ENCODE results near the gene PRRC2B. TPM values are rescaled to one million over a fixed set of nuclear protein-coding genes. Genes with fewer than 3 reads are reported as not detected.
A peak's percentile ranks its signal among the peaks of the same experiment; 100 is the strongest.
"Not testable (repeated sequence)": the region's sequence is repeated elsewhere in the genome, so short reads cannot be mapped to it uniquely, and the experiment has no call there.

PRRC2B gene
- polyA plus RNA-seq (ENCODE audit: insufficient read length), result 189 TPM
- long read RNA-seq, donor 1, full-length matches to known transcripts, result 17 of 99 reads
- long read RNA-seq, donor 1, partial matches to known transcripts, result 74 of 99 reads
- long read RNA-seq, donor 1, other reads (novel, unspliced or antisense), result 8 of 99 reads
- long read RNA-seq, donor 2, full-length matches to known transcripts, result 14 of 72 reads
- long read RNA-seq, donor 2, partial matches to known transcripts, result 58 of 72 reads
- long read RNA-seq, donor 2, other reads (novel, unspliced or antisense), result 0 of 72 reads
- long read RNA-seq, donor 3, full-length matches to known transcripts, result 13 of 62 reads
- long read RNA-seq, donor 3, partial matches to known transcripts, result 49 of 62 reads
- long read RNA-seq, donor 3, other reads (novel, unspliced or antisense), result 0 of 62 reads
- long read RNA-seq, donor 4, full-length matches to known transcripts, result 2 of 2 reads
- long read RNA-seq, donor 4, partial matches to known transcripts, result 0 of 2 reads
- long read RNA-seq, donor 4, other reads (novel, unspliced or antisense), result 0 of 2 reads
- long read RNA-seq, donor 5, full-length matches to known transcripts, result 2 of 48 reads
- long read RNA-seq, donor 5, partial matches to known transcripts, result 46 of 48 reads
- long read RNA-seq, donor 5, other reads (novel, unspliced or antisense), result 0 of 48 reads
- long read RNA-seq, donor 6, full-length matches to known transcripts, result 10 of 45 reads
- long read RNA-seq, donor 6, partial matches to known transcripts, result 35 of 45 reads
- long read RNA-seq, donor 6, other reads (novel, unspliced or antisense), result 0 of 45 reads
- long read RNA-seq, donor 7, full-length matches to known transcripts, result 12 of 57 reads
- long read RNA-seq, donor 7, partial matches to known transcripts, result 45 of 57 reads
- long read RNA-seq, donor 7, other reads (novel, unspliced or antisense), result 0 of 57 reads
- long read RNA-seq, donor 8, full-length matches to known transcripts, result 4 of 14 reads
- long read RNA-seq, donor 8, partial matches to known transcripts, result 10 of 14 reads
- long read RNA-seq, donor 8, other reads (novel, unspliced or antisense), result 0 of 14 reads

DNA sequence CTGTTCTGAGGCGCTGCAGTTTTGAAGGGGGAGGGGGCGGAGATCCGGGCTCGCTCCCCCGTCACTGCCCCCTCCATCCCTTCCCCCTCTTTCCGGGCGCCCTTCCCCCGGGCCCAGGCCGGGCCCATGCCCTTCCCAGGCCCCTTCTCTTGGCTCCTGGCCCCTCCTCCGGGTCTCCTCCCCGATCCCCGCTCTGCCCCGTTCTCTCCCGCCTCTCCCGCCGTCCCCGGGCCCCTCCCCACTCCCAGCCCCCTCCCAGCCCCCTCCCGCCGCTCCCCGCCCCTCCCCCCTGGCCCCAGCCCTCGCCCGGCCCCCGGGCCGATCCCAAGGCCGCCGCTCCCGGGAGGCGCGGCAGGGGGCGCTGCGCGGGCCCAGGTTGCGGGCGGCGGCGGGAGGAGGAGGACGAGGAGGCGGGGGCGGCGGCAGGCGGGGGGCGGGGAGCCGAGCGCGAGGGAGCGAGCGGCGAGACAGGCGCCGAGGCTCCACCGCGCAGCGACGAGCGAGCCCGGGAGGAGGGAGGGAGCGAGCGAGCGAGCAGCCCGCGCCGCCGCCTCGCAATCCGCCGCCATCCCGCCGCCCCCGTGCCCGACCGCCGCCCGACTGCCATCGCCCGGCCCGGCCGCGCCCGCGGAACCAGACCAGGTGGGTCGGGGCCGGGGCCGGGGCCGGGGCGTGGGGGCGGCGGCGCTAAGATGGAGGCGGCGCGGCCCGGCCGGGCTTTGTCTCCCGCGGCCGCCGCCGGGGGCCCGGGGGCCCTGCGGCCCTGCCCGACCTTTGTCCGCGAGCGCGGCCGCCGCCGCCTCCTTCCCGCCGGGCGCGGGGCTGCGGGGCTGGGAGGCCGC, at the start of gene PRRC2B:
Gene PRRC2B, plus strand, starts transcription at position 465 of the 842 bp plus-strand sequence. CDS start 36,059 bp downstream, outside the sequence.
- DNase-seq, result peak; percentile 88

DNA sequence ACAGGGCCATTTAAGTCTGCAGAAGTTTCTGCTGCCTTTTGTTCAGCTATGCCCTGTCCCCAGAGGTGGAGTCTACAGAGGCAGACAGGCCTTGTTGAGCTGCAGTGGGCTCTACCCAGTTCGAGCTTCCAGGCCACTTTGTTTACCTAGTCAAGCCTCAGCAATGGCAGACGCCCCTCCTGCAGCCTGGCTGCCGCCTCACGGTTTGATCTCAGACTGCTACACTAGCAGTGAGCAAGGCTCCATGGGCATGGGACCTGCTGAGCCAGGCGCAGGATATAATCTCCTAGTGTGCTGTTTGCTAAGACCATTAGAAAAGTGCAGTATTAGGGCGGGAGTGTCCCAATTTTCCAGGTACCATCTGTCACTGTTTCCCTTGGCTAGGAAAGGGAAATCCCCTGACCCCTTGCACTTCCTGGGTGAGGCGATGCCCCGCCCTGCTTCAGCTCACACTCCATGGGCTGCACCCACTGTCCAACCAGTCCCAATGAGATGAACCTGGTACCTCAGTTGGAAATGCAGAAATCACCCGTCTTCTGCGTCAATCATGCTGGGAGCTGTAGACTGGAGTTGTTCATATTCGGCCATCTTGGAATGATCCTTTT, 48.9 kb upstream of the PRRC2B start:
- not testable (repeated sequence) for DNase-seq

DNA sequence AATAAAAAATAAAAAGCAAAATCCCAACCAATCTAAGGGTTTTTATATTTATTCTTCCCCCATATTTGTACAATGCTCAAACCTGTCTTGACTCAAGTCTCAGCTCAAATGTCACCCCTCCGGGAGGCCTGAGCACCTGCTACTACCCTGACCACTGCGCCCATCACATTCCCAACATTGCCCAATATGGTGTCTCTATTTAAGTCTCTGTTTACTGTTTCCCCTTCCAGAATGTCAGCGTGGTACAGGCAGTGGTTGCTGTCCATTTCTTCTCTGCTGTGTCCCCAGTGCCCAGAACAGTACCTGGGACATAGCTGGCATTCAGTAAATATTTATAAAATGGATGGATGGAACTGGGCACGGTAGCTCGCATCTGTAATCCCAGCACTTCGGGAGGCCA, 47.3 kb upstream of the PRRC2B start:
- no peak for DNase-seq

DNA sequence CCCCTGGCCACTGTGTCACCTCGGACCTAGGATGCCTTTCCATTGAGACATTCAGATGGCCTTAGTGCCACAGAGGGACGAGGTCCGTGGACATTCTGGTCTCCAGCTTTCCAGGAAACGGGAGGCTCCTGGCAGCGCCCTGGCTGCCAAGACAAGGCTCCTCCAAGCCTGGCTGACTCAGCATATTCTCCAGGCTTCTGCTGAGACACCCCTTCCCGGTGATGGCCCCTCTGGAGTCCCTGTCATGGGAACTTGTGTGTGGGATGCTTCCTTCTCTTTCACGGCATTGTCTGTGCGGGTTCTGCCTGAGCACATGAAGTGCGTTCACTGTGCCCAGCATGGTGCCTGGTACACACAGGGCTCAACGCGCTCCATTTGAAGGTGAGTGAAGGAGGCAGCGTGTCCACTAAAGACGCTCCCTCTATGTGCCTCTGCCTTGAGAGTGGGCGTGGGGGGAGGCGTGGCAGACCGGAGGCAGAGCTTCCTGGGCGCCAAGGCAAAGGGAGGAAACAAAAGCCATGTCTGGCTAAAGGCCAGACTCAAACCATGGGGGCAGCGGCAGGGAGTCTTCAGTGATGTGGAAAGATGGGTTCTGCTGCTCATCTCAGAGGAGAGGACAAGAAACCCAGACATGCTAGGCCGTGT, 46.4 kb upstream of the PRRC2B start:
- DNase-seq, result no peak

DNA sequence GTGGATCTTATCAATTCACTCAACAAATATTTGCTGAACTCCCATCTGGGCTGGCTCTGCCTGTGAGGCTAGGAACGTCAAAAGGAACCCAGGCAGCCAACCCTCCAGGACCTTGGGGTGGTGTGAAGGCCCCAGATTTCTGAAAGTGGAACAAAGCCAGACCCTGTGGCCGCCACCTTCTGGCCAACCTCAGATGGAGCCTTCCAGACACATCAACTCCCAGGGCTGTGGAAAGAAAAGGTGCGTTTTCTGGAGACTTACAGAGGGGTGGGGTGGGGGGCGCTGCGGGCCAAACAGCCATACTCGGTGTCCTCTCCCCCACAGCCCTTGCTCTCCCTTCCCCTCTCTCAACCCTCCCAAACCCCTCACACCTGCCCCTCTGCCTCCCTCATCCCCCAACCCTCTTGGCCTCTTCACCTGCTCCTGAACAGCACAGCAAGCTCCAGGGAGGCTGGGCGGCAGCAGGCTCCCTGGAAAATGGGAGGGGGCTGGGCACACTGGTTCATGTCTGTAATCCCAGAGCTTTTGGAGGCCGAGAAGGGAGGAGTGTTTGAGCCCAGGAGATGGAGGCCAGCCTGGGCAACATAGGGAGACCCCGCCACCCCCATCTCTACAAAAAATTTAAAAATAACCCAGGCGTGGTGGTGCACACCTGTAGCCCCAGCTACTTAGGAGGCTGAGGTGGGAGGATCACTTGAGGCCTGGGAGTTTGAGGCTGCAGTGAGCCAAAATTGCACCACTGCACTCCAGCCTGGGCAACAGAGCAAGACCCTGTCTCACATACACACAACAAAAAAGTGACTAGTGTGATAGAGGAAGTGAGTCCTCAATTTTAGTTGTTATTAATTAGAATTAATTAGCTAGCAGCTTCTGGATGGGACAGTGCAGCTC, 45.0 kb upstream of the PRRC2B start:
- no peak for DNase-seq

DNA sequence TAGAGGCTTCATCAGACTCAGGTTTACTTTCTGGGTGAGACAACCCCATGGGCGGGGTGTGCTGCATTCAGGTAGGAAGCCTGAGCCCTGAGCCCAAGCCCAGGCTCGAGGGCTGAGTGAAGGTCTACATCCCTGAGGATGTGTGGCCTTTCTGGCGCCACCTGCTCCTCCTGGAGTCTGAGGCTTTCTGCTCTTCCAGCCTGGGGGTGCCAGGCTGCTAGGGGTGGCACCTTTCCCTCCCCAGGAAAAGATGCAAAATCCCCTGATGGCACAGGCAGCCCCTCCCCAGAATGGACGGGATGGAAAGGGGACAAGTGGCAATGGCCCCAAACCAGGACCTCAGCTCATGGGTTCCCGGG, 44.4 kb upstream of the PRRC2B start:
- DNase-seq, result no peak

DNA sequence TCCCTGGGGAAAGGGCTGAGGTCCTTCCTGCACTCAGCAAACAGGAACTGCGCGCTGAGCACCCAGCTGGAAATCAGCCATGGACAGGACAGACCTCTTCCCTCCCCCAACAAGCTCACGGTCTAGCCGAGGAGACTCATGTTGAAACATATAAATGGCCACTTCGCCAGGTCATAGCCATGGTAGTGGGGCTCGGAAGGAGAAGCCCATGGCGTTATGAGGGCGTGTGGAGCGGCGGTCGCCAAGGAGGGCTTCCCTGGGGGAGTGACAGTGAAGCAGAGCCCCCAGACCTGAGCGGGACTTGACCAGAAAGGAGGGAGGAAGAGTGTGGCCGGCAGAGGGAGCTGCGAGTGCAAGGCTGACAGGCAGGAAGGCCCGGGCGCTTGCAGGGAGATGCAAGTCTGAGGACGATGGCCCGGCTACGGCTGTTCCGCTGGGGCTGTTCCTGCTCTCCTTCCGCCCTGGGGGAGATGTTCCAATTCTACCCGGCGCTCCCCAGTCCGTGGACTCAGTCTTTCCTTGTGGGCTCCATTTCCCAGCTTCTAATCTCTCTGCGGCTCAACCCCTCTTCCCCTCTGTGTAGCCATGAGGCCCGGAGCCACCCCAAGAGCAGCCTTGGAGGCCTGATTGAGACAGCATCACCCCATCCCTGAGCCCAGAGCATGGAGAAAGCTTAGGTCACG, 43.9 kb upstream of the PRRC2B start:
- DNase-seq, result peak; percentile 75

DNA sequence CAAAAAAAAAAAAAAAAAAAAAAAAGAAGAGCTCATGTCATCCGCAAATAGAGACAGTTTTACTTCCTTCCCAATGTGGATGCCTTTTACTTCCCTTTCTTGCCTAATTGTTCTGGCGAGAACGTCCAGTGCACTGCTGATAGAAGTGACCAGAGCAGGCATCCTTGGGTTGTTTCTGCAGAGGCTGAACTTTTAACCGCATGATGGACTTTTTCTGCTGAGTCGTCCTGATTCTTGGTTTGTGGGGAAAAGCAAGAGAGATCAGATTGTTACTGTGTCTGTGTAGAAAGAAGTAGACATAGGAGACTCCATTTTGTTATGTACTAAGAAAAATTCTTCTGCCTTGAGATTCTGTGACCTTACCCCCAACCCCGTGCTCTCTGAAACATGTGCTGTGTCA, 37.4 kb upstream of the PRRC2B start:
- DNase-seq, result not testable (repeated sequence)

DNA sequence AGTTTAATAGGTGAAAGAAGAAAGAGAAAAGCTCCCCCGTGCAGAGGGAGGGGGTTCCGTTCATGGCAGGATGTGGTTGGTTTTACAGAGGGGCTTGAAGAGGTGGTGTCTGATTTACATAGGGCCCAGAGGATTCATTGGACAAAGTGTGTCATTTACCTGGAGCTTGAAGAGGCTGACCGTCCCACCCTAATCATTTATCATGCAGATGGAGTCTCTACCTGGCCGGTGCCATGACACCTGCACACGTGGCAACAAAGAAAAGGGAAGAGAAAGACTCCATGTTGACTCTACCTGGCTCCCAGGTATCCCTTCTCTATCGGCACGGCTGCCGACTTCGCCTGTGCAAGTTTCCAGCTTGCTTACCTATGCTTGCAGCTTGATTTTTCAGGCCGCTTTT, 35.3 kb upstream of the PRRC2B start:
- DNase-seq, result no peak

DNA sequence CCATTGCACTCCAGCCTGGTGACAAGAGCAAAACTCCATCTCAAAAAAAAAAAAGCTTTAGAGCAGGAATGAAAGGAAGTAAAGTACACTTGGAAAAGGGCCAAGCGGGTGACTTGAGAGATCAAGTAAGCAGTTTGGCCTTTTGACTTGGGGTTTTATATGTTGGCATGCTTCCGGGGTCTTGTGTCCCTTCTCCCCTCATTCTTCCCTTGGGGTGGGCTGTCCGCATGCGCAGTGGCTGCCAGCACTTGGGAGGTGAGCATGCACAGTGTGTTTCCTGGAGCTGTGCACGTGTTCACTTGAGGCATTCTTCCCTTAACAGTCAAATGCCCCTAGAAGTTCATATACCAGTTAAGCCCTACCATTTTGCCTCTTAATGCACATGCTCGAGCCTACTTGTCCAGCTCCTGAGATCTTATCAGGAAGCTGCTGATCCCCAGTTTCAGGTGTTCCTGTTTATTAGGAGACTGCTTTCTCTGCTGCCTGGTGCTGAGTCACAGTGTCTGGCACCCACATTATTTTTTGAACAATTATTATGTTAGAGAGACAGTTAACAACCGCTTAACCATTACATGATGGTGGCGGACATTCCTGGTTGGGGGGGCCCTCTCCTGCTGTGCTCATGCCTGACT, 32.6 kb upstream of the PRRC2B start:
- peak; percentile 21 for DNase-seq

DNA sequence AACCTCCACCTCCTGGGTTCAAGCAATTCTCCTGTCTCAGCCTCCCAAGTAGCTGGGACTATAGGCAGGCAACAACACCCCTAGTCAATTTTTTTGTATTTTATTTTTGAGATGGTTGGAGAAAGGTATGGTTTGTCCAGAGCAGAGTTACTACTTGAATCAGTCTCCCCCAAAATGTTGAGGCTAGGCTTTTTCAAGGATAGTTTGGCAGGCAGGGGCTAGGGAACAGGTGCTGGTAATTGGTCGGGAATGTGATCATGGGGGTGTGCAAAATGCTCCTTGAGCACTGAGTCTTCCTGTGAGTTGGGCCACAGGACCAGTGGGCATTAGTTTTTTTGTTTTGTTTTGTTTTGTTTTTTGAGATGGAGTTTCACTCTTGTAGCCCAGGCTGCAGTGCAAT, 28.3 kb upstream of the PRRC2B start:
- DNase-seq, result no peak

DNA sequence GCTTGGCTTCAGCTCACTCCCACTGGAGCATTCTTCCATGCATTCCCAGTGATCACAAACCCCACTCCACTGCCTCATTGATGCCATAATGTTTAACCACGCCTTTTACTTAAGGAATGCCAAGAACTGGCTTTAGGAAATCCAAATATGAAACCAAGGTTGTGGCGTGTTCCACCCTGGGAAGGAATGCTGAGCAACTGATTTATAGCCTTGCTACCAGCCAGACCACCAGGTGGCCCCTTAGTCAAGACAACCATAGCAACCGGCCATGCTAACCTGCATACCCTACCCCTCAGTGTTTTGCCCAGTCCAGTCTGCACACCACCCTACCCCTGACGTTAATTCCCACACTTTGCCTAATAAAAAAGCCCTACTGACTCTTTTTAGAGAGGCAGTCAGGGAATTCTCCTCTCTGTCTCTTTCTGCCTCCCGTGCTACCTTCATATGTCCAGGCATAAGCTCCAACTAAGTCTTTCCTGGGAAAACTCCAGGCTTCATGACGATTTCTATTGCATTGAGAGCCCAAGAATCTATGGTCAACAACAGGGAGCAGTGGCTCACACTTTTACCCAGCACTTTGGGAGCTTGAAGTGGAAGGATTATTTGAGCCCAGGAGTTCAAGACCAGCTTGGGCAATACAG, 27.0 kb upstream of the PRRC2B start:
- peak; percentile 46 for DNase-seq

DNA sequence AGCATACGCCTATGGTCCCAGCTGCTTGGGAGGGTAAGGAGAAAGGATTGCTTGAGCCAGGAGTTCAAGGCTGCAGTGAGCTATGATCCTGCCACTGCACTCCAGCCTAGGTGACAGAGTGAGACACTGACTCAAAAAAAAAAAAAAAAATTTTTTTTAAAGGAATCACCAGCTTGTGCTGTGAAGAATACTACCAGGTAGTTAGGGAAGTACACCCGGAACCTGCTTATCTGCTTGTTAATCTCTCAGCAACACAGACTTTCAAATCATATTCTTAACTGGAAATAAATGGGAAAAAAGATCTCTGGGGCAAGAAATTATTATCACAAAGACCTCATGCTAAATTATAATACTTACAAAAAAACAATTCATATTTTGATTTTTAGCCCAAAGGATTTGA, 26.4 kb upstream of the PRRC2B start:
- no peak for DNase-seq

DNA sequence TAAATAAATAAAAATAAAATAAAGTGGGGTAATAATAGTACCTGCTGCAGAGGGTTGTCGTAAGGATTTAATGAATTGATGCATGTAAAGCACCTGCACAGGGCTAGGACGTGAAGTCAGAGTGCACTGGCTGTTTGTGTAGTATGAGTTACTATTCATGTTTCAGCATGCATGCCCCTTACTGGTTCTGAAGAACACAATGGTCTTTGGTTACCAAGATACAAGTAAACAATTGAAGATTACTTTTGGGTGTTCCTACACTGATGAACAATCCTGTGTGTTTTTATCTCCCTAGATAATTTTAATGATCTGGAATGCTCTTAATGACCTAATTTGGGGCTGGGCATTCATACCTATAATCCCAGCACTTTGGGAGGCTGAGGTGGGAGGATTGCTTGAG, 23.2 kb upstream of the PRRC2B start:
- DNase-seq, result no peak

DNA sequence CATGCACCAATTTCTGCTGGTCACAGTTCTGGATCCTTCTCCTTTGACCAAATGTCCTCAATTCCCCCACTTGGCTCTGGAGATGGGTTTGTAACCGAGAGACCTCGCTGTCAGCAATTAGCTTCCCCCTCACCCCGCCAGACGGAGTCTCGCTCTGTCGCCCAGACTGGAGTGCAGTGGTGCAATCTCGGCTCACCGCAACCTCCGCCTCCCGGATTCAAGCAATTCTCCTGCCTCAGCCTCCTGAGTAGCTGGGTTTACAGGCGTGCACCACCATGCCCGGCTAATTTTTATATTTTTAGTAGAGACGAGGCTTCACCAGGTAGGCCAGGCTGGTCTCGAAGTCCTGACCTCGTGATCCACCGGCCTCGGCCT, 21.3 kb upstream of the PRRC2B start:
- DNase-seq, result not testable (repeated sequence)

DNA sequence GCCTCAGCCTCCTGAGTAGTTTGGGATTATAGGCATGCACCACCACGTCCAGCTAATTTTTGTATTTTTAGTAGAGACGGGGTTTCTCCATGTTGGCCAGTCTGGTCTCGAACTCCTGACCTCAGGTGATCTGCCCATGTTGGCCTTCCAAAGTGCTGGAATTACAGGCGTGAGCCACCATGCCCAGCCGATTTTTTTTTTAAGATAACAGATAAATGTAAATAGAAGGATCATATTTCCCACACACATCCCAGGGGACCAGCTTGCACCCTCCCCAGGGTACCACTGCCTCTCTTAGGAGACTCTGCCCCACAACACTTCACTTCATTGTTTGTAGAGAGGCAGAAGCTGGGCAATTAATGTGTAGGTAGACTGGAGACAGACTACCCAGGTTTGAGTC, 19.2 kb upstream of the PRRC2B start:
- DNase-seq, result not testable (repeated sequence)

DNA sequence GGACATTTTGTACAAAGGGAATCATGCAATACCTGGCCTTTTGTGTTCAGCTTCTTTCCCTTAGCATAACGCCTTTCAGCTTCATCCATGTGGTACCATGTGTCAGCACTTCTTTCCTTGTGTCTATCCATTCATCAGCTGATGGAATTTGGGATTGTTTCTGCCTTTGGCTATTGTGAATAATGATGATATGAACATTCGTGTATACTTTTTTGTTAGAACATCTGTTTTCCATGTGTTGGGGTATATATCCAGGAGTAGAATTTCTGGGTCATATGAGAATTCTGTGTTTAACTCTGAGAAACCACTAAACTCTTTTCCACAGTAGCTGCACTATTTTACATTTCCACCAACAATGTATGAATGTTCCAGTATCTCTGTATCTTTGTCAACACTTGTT, 14.8 kb upstream of the PRRC2B start:
- DNase-seq, result no peak
